ENCODE results near the gene KRTAP4-2.
"Not testable (repeated sequence)": the region's sequence is repeated elsewhere in the genome, so short reads cannot be mapped to it uniquely, and the experiment has no call there.

KRTAP4-2 gene

DNA sequence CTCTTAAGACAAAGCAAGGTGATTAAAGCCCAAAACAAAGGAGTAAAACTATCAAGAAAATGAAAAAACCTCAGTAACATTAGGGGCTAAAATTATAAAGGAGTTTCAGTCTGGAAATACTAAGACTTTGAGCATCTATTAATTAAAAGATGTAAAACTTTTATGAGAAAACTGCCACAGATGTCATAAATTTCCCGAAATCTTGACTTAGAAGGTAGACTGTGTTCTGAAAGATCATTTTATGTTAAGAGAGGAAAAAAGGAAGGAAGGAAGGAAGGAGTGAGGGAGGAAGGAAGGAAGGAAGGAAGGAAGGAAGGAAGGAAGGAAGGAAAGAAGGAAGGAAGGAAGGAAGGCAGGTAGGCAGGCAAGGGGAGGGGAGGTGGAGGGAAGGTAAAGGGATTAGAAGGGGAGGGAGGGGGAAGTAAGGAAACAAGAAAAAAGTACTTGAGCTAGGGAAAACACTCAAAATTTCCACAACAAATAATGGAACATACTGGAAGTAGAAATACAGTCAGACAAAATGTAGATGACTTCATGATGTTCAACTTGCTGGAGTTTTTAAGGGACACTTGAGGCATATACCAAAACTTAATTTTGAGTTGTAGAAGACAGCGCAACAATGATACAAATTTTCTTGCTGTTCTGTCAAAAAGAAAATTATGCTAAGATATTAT lies 30.4 kb downstream of the KRTAP4-2 start:
- no peak for DNase-seq (ENCODE audit: extremely low spot score)
- ChIA-PET CTCF (no interaction called here), POLR2A (no interaction called here)
- TF ChIP-seq, protein P1, sequence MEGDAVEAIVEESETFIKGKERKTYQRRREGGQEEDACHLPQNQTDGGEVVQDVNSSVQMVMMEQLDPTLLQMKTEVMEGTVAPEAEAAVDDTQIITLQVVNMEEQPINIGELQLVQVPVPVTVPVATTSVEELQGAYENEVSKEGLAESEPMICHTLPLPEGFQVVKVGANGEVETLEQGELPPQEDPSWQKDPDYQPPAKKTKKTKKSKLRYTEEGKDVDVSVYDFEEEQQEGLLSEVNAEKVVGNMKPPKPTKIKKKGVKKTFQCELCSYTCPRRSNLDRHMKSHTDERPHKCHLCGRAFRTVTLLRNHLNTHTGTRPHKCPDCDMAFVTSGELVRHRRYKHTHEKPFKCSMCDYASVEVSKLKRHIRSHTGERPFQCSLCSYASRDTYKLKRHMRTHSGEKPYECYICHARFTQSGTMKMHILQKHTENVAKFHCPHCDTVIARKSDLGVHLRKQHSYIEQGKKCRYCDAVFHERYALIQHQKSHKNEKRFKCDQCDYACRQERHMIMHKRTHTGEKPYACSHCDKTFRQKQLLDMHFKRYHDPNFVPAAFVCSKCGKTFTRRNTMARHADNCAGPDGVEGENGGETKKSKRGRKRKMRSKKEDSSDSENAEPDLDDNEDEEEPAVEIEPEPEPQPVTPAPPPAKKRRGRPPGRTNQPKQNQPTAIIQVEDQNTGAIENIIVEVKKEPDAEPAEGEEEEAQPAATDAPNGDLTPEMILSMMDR (IDR thresholded peaks at IDR 0.05; ENCODE audit: control extremely low read depth, extremely low read depth, low read depth, missing control alignments) = no peak

- ChIA-PET CTCF (no interaction called here), POLR2A (no interaction called here)
- no peak for DNase-seq (ENCODE audit: extremely low spot score)
- TF ChIP-seq, protein P1 (IDR thresholded peaks at IDR 0.05; ENCODE audit: control extremely low read depth, extremely low read depth, low read depth, missing control alignments) = no peak
Observed at GRCh38 chr17:41145261-41145660, 32.8 kb downstream of the KRTAP4-2 start.

GRCh38 chr17:41144846-41145245 lies 33.2 kb downstream of the KRTAP4-2 start:
- DNase-seq (ENCODE audit: extremely low spot score) = no peak
- CTCF ChIA-PET = no interaction called here
- POLR2A ChIA-PET = no interaction called here
- TF ChIP-seq, protein P1 (IDR thresholded peaks at IDR 0.05; ENCODE audit: control extremely low read depth, extremely low read depth, low read depth, missing control alignments) = no peak

DNA sequence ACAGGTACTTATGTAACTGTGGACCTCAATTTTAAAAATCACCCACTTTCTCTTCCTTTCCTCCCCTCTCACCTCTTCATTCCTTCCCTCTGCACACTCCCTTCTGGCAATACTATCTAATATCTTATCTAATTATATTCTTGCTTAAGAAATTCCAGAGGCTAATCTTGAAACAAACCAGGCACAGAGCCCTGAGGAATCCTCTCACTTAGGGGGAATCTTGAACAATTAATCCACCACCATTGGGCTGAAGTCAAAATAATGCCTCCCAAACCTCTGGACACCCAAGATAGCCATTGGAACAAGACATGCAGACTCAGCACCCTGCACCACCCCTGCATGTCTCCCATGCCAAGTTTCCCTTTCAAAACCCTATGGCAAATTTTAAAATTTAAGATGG lies 36.7 kb downstream of the KRTAP4-2 start:
- CTCF ChIA-PET = interaction anchor here (1.0 kb wide), 2 partner anchors 12 to 13 kb away, joined by 3 to 4 read pairs; no protein-coding TSS in a partner anchor
- TF ChIP-seq, protein P1 (IDR thresholded peaks at IDR 0.05; ENCODE audit: control extremely low read depth, extremely low read depth, low read depth, missing control alignments) = no peak
- POLR2A ChIA-PET = no interaction called here
- DNase-seq (ENCODE audit: extremely low spot score) = no peak

DNA sequence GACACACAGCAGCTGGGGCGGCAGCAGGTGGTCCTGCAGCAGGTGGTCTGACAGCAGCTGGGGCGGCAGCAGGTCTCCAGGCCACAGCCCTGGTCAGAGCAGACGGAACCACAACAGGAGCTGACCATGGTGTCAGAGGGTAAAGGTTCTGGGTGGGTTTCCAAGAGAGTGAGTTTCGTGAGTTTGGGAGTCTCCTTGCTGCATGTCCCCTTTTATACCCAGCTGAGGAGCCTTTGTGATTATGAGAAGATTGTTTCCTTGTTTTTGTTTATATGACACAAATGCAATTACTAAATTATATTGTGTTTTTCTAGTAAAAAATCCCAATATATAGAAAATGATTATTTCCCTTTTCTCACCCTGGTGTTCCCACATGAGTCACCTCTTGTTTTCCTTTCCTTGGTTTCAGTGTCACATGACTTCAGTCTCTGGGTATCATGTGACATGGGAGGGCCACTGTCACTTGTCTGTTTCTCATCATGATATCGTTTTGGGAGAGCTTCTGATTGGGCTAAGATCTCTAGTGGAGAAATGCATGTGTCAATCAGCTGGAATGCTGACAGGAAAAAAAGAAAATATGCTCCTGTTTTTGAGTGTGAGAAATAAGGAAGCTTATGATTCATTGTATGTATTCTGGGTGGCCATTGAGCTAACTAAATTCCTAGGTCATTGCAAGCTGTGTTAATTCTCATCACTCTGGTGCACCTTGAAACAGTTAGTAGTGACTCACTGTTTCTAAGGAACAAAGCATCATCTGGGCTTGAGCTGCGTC lies 37.5 kb downstream of the KRTAP4-2 start, which contains the start of gene KRTAP4-6:
TSS of gene KRTAP4-6 (minus strand) at position 185 of the 772 bp plus-strand sequence. CDS start at position 128, 57 bp downstream.
- POLR2A ChIA-PET = no interaction called here
- no peak for DNase-seq (ENCODE audit: extremely low spot score)
- CTCF ChIA-PET = interaction anchor here (1.0 kb wide), 1 partner anchor 11 kb away, joined by 4 read pairs; no protein-coding TSS in a partner anchor
- TF ChIP-seq, protein P1 (IDR thresholded peaks at IDR 0.05; ENCODE audit: control extremely low read depth, extremely low read depth, low read depth, missing control alignments) = no peak

- POLR2A ChIA-PET; CTCF ChIA-PET; DNase-seq (ENCODE audit: extremely low spot score): not testable (repeated sequence)
Observed at GRCh38 chr17:41139865-41140264, 38.2 kb downstream of the KRTAP4-2 start.

All from GM10248 (cell line).